Activated CD4-positive, alpha-beta memory T cell treated with anti-CD3 and anti-CD28 coated beads, Interleukin-2, amount 10 ng/mL, durations not matched to agents 7 days and 5 days (primary cell): Measurements from ENCODE around the gene HK2. TPM values are rescaled to one million over a fixed set of nuclear protein-coding genes. Genes with fewer than 3 reads are reported as not detected.

Source experiments
- CTCF ChIA-PET: fragments of 350-600 bp; sonication (Branson Sonifier 250); formaldehyde crosslinking; loops from one replicate; lab custom pipeline; 2021; ENCODE audit warnings: antibody characterized with exemption, inconsistent platforms; lab: Charles Lee
- POLR2A ChIA-PET: fragments of 350-600 bp; sonication (Branson Sonifier 250); formaldehyde crosslinking; loops from one replicate; lab custom pipeline; 2021; ENCODE audit warnings: antibody characterized with exemption; lab: Charles Lee
- DNase-seq: peaks from one replicate; pipeline ENCODE4 v3.0.0-alpha.2; 2020
- H3K27ac Mint-ChIP-seq: one replicate; pipeline ENCODE4 v1.8.0; 2021; ENCODE audit warnings: mild to moderate bottlenecking, mixed read lengths
- H3K27me3 Mint-ChIP-seq: one replicate; pipeline ENCODE4 v1.8.0; 2021; ENCODE audit warnings: mixed read lengths
- H3K36me3 Mint-ChIP-seq: one replicate; pipeline ENCODE4 v1.8.0; 2021; ENCODE audit warnings: low read depth, mixed read lengths
- H3K4me1 Mint-ChIP-seq: one replicate; pipeline ENCODE4 v1.8.0; 2021; ENCODE audit warnings: mixed read lengths
- H3K4me3 Mint-ChIP-seq: one replicate; pipeline ENCODE4 v1.8.0; 2021; ENCODE audit warnings: mild to moderate bottlenecking, mixed read lengths
- H3K9me3 Mint-ChIP-seq: one replicate; pipeline ENCODE4 v1.8.0; 2021; ENCODE audit warnings: mixed read lengths
- total RNA-seq, 2 experiments: library from RNA; stranded (reverse); gene quantifications; one replicate each; pipeline ENCODE4 v1.2.3, GENCODE V29; 2021

Gene HK2
- total RNA-seq, 2 experiments from 2014 or later: 36.8 to 37.8 TPM

- ChIA-PET CTCF (no interaction called here), POLR2A (interaction anchor here (2.3 kb wide), 1 partner anchor 29 kb away, joined by 7 read pairs; the partner anchor contains the start of gene HK2)
- no peak for DNase-seq
- Mint-ChIP-seq H3K4me3 (no peak overlapping the region), H3K36me3 (peaks cover 13% of the 10 kb centered on the region), H3K9me3 (no peaks in the 10 kb centered on the region), H3K27me3 (no peaks in the 10 kb centered on the region), H3K4me1 (peaks cover 40% of the 10 kb centered on the region), H3K27ac (no peak overlapping the region)
These were observed 29.9 kb downstream of the HK2 start for GRCh38 chr2:74863802-74864248.

- Mint-ChIP-seq H3K36me3 (peaks cover 17% of the 10 kb centered on the region), H3K4me1 (peaks cover 40% of the 10 kb centered on the region), H3K4me3 (no peak overlapping the region), H3K9me3 (no peaks in the 10 kb centered on the region), H3K27ac (no peak overlapping the region), H3K27me3 (no peaks in the 10 kb centered on the region)
- POLR2A ChIA-PET: interaction anchor here (0.9 to 1.4 kb wide), 2 partner anchors 10 to 31 kb away, joined by 3 to 5 read pairs; partner anchors contain the start of gene HK2
- DNase-seq: no peak
- CTCF ChIA-PET: no interaction called here
These were observed 31.1 kb downstream of the HK2 start for GRCh38 chr2:74864728-74865722.

- peaks cover 40% of the 10 kb centered on the region for H3K4me1 Mint-ChIP-seq
- CTCF ChIA-PET: no interaction called here
These were observed 32.1 kb downstream of the HK2 start for GRCh38 chr2:74865770-74866674.

GRCh38 chr2:74867841-74868658, 34.1 kb downstream of the HK2 start:
- no peak for DNase-seq
- peaks cover 29% of the 10 kb centered on the region for H3K4me1 Mint-ChIP-seq
- CTCF ChIA-PET: interaction anchor here (1.2 to 1.5 kb wide), 4 partner anchors 9 to 154 kb away, joined by 3 read pairs; no protein-coding TSS in a partner anchor
- no peak overlapping the region for H3K4me3 Mint-ChIP-seq
- no peaks in the 10 kb centered on the region for H3K27me3 Mint-ChIP-seq
- no peaks in the 10 kb centered on the region for H3K9me3 Mint-ChIP-seq
- peaks cover 14% of the 10 kb centered on the region for H3K36me3 Mint-ChIP-seq
- POLR2A ChIA-PET: interaction anchor here (1.7 kb wide), 1 partner anchor 28 kb away, joined by 3 read pairs; no protein-coding TSS in a partner anchor
- H3K27ac Mint-ChIP-seq: no peak overlapping the region

More at GRCh38 chr2:74865770-74866674, 32.1 kb downstream of the HK2 start:
- Mint-ChIP-seq H3K9me3 (no peaks in the 10 kb centered on the region), H3K27ac (no peak overlapping the region), H3K4me3 (no peak overlapping the region), H3K36me3 (peaks cover 17% of the 10 kb centered on the region), H3K27me3 (no peaks in the 10 kb centered on the region)
- DNase-seq: no peak
- POLR2A ChIA-PET: interaction anchor here (0.9 to 1.4 kb wide), 2 partner anchors 11 to 32 kb away, joined by 3 to 5 read pairs; partner anchors contain the start of gene HK2

GRCh38 chr2:74869517-74869916, 35.6 kb downstream of the HK2 start:
- ChIA-PET POLR2A (interaction anchor here (1.7 to 1.8 kb wide), 2 partner anchors 29 to 35 kb away, joined by 3 to 6 read pairs; no protein-coding TSS in a partner anchor), CTCF (interaction anchor here (0.7 to 1.5 kb wide), 4 partner anchors 29 to 179 kb away, joined by 3 to 4 read pairs (median 3); no protein-coding TSS in a partner anchor)
- Mint-ChIP-seq H3K36me3 (peaks cover 23% of the 10 kb centered on the region), H3K27ac (no peak overlapping the region), H3K27me3 (no peaks in the 10 kb centered on the region), H3K4me1 (peaks cover 25% of the 10 kb centered on the region), H3K4me3 (no peak overlapping the region), H3K9me3 (no peaks in the 10 kb centered on the region)
- no peak for DNase-seq

GRCh38 chr2:74870951-74871350, 37.0 kb downstream of the HK2 start:
- Mint-ChIP-seq H3K27me3 (no peaks in the 10 kb centered on the region), H3K27ac (no peak overlapping the region), H3K36me3 (peaks cover 31% of the 10 kb centered on the region), H3K4me1 (peaks cover 20% of the 10 kb centered on the region), H3K4me3 (no peak overlapping the region), H3K9me3 (no peaks in the 10 kb centered on the region)
- ChIA-PET POLR2A (no interaction called here), CTCF (interaction anchor here (2.6 kb wide), 1 partner anchor 34 kb away, joined by 8 read pairs; no protein-coding TSS in a partner anchor)
- no peak for DNase-seq

GRCh38 chr2:74871414-74871813, 37.5 kb downstream of the HK2 start:
- Mint-ChIP-seq H3K36me3 (peaks cover 35% of the 10 kb centered on the region), H3K9me3 (no peaks in the 10 kb centered on the region)

GRCh38 chr2:74872389-74872836, 38.5 kb downstream of the HK2 start:
- Mint-ChIP-seq H3K4me3 (no peak overlapping the region), H3K27ac (no peak overlapping the region), H3K4me1 (peaks cover 15% of the 10 kb centered on the region), H3K36me3 (peaks cover 43% of the 10 kb centered on the region), H3K27me3 (no peaks in the 10 kb centered on the region), H3K9me3 (no peaks in the 10 kb centered on the region)
- CTCF ChIA-PET: interaction anchor here (0.5 to 2.6 kb wide), 2 partner anchors 10 to 36 kb away, joined by 3 to 8 read pairs; no protein-coding TSS in a partner anchor
- POLR2A ChIA-PET: no interaction called here
- no peak for DNase-seq

More at GRCh38 chr2:74871414-74871813, 37.5 kb downstream of the HK2 start:
- POLR2A ChIA-PET: no interaction called here
- no peaks in the 10 kb centered on the region for H3K27me3 Mint-ChIP-seq
- H3K27ac Mint-ChIP-seq: no peak overlapping the region
- H3K4me1 Mint-ChIP-seq: peaks cover 19% of the 10 kb centered on the region
- no peak overlapping the region for H3K4me3 Mint-ChIP-seq
- no peak for DNase-seq
- CTCF ChIA-PET: interaction anchor here (2.6 kb wide), 1 partner anchor 35 kb away, joined by 8 read pairs; no protein-coding TSS in a partner anchor

GRCh38 chr2:74873012-74873665, 39.2 kb downstream of the HK2 start:
- Mint-ChIP-seq H3K27ac (no peak overlapping the region), H3K4me1 (peaks cover 10% of the 10 kb centered on the region), H3K27me3 (no peaks in the 10 kb centered on the region), H3K9me3 (no peaks in the 10 kb centered on the region), H3K36me3 (peaks cover 41% of the 10 kb centered on the region), H3K4me3 (no peak overlapping the region)
- ChIA-PET CTCF (interaction anchor here (0.7 to 2.6 kb wide), 4 partner anchors 35 to 159 kb away, joined by 4 to 8 read pairs (median 4); no protein-coding TSS in a partner anchor), POLR2A (interaction anchor here (1.0 kb wide), 1 partner anchor 38 kb away, joined by 3 read pairs; no protein-coding TSS in a partner anchor)
- no peak for DNase-seq

- H3K9me3 Mint-ChIP-seq: no peaks in the 10 kb centered on the region
- H3K4me1 Mint-ChIP-seq: peaks cover 4% of the 10 kb centered on the region
- ChIA-PET POLR2A (interaction anchor here (0.6 to 1.0 kb wide), 2 partner anchors 25 to 39 kb away, joined by 3 read pairs; no protein-coding TSS in a partner anchor), CTCF (interaction anchor here (0.7 to 4.9 kb wide), 12 partner anchors 25 to 183 kb away, joined by 3 to 104 read pairs (median 7); partner anchors contain the start of gene HK2)
- H3K4me3 Mint-ChIP-seq: no peak overlapping the region
- no peaks in the 10 kb centered on the region for H3K27me3 Mint-ChIP-seq
- no peak for DNase-seq
- H3K36me3 Mint-ChIP-seq: peaks cover 35% of the 10 kb centered on the region
- no peak overlapping the region for H3K27ac Mint-ChIP-seq
These were observed 40.0 kb downstream of the HK2 start for GRCh38 chr2:74873678-74874640.
